ENCODE measurements around the gene IGF1R.

- TF ChIP-seq POLR2A (IDR thresholded peaks at IDR 0.05) (no peak), CTCF (IDR thresholded peaks at IDR 0.05) (no peak), EP300 (IDR thresholded peaks at IDR 0.05) (no peak)
Measured at GRCh38 chr15:98958076-98958475, 309.7 kb downstream of the IGF1R start.

Data from suprapubic skin (tissue), 3 donors.